Esophagus muscularis mucosa (tissue), 4 donors: ENCODE data around the gene SPRR5. TPM values are rescaled to one million over a fixed set of nuclear protein-coding genes. Genes with fewer than 3 reads are reported as not detected.
A peak's percentile ranks its signal among the peaks of the same experiment; 100 is the strongest.

ENCODE experiments used
- DNase-seq: peaks from one replicate; pipeline ENCODE4 v3.0.0-alpha.2; 2017; ENCODE audit errors: extremely low spot score
- H3K27ac ChIP-seq, 4 donors: fragments of 200-600 bp; sonication (generic); replicated peaks in 1 of 4; 1 replicate in 3 of 4; 2 replicates in 1 of 4; pipeline ENCODE4 v1.5.1; 2016 to 2019; ENCODE audit warnings: mild to moderate bottlenecking in 1 of 4
- H3K27me3 ChIP-seq, 4 donors: fragments of 200-600 bp; sonication (generic); one replicate each; pipeline versions ENCODE4 v1.5.1 to v1.6.0; 2016 to 2019
- H3K36me3 ChIP-seq, 4 donors: fragments of 200-600 bp; sonication (generic); one replicate each; pipeline ENCODE4 v1.5.1; 2016 to 2019
- H3K4me1 ChIP-seq, 4 donors: fragments of 200-600 bp; sonication (generic); one replicate each; pipeline ENCODE4 v1.5.1; 2016 to 2019
- H3K4me3 ChIP-seq, 4 donors: fragments of 200-600 bp; sonication (generic); 1 replicate in 2 of 4; 2 replicates in 2 of 4; pipeline ENCODE4 v1.5.1; 2016 to 2019; ENCODE audit warnings: mild to moderate bottlenecking in 4 of 4, moderate library complexity in 1 of 4
- H3K9me3 ChIP-seq, 4 donors: fragments of 200-600 bp; sonication (generic); 1 replicate in 3 of 4; 2 replicates in 1 of 4; pipeline ENCODE4 v1.5.1; 2016 to 2019
- EP300 ChIP-seq: sonication (generic); formaldehyde crosslinking; IDR thresholded peaks from one replicate; pipeline ENCODE4 v1.6.1; 2017; ENCODE audit warnings: antibody characterized with exemption
- POLR2A ChIP-seq: fragments of 450-650 bp; IDR thresholded peaks from one replicate; pipeline ENCODE4 v1.6.1; 2017; ENCODE audit warnings: antibody characterized with exemption, moderate library complexity, mild to moderate bottlenecking, low read depth
- POLR2AphosphoS5 ChIP-seq, 2 donors: sonication (generic); formaldehyde crosslinking; IDR thresholded peaks; one replicate each; pipeline ENCODE4 v1.6.1; 2017; ENCODE audit warnings: antibody characterized with exemption in 2 of 2
- WGBS: methylation state at CpG from one replicate; pipeline ENCODE4 v1.1.5; 2018; 5-methylcytosine and 5-hydroxymethylcytosine counted together
- intact Hi-C: fragments of 100-400 bp; cut with DNase I; formaldehyde crosslinking; loops from one replicate; pipeline ENCODE4 v1.15.1; 2023
- total RNA-seq, 4 donors: library from RNA; depleted of rRNA; stranded (reverse); fragments of >200 nt; gene quantifications; one replicate each; pipeline versions ENCODE4 v1.1.0 to v1.2.1, GENCODE V29; 2016
- TF ChIP-seq, protein P1 (sequence below), 3 experiments: fragments of 200-600 bp in 2 of 3; fragments of 450-650 bp in 1 of 3; sonication (generic) in 2 of 3; IDR thresholded peaks; one replicate each; pipeline ENCODE4 v1.5.1; 2017 to 2019; ENCODE audit warnings: antibody characterized with exemption in 3 of 3, mild to moderate bottlenecking in 2 of 3, moderate library complexity in 1 of 3

The SPRR5 gene
- total RNA-seq, 4 donors from 2014 or later: not detected

GRCh38 chr1:152912471-152912870, 34.5 kb upstream of the SPRR5 start:
- TF ChIP-seq, protein P1, sequence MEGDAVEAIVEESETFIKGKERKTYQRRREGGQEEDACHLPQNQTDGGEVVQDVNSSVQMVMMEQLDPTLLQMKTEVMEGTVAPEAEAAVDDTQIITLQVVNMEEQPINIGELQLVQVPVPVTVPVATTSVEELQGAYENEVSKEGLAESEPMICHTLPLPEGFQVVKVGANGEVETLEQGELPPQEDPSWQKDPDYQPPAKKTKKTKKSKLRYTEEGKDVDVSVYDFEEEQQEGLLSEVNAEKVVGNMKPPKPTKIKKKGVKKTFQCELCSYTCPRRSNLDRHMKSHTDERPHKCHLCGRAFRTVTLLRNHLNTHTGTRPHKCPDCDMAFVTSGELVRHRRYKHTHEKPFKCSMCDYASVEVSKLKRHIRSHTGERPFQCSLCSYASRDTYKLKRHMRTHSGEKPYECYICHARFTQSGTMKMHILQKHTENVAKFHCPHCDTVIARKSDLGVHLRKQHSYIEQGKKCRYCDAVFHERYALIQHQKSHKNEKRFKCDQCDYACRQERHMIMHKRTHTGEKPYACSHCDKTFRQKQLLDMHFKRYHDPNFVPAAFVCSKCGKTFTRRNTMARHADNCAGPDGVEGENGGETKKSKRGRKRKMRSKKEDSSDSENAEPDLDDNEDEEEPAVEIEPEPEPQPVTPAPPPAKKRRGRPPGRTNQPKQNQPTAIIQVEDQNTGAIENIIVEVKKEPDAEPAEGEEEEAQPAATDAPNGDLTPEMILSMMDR (IDR thresholded peaks at IDR 0.05): no peak
- no peak for TF ChIP-seq POLR2AphosphoS5 (IDR thresholded peaks at IDR 0.05)
- no peak for TF ChIP-seq POLR2A
- no peak for TF ChIP-seq EP300
- 68% methylated on average over 1 of the region's 1 CpG for WGBS
- Histone ChIP-seq H3K9me3 (peaks cover 0 to 6% (median 2%) of the 10 kb centered on the region in 4 donors), H3K27me3 (peaks cover 0 to 12% (median 0%) of the 10 kb centered on the region in 4 donors), H3K27ac (no peak overlapping the region), H3K4me1 (no peaks in the 10 kb centered on the region), H3K4me3 (no peak overlapping the region), H3K36me3 (no peaks in the 10 kb centered on the region)
- intact Hi-C loops: no loop called here
- peak; percentile 86 for DNase-seq

- H3K4me3 ChIP-seq: no peak overlapping the region
- H3K27me3 ChIP-seq: peaks cover 0 to 12% (median 0%) of the 10 kb centered on the region in 4 donors
- H3K4me1 ChIP-seq: no peaks in the 10 kb centered on the region
- no peak overlapping the region for H3K27ac ChIP-seq
- intact Hi-C loops: no loop called here
- H3K36me3 ChIP-seq: no peaks in the 10 kb centered on the region
- 64% methylated on average over 5 of the region's 5 CpGs for WGBS
- no peak for TF ChIP-seq POLR2A
- TF ChIP-seq, protein P1 (IDR thresholded peaks at IDR 0.05): no peak
- TF ChIP-seq POLR2AphosphoS5 (IDR thresholded peaks at IDR 0.05): no peak
- TF ChIP-seq EP300: no peak
- no peak for DNase-seq
- H3K9me3 ChIP-seq: peaks cover 0 to 6% (median 2%) of the 10 kb centered on the region in 4 donors
Measured at GRCh38 chr1:152912900-152913299, 34.1 kb upstream of the SPRR5 start.

DNA sequence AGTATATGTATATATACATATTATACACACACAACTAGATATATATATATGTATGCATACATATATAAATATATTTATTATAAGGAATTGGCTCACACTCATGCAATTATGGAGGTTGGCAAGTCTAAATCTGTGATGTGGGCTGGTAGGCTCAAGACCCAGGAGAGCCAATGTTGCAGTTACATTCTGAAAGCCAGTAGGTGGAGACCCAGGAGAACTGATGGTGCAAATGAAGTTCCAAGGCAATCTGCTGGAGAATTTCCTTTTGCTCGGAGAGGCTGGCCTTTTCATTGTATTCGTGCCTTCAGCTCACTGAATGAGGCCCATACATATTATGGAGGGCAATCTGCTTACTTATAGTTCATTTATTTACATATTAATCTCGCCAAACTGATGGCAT, 29.2 kb upstream of the SPRR5 start:
- Histone ChIP-seq H3K4me3 (no peak overlapping the region), H3K27ac (no peak overlapping the region), H3K27me3 (no peaks in the 10 kb centered on the region), H3K9me3 (peaks cover 0 to 6% (median 2%) of the 10 kb centered on the region in 4 donors), H3K36me3 (no peaks in the 10 kb centered on the region), H3K4me1 (no peaks in the 10 kb centered on the region)
- DNase-seq: no peak
- TF ChIP-seq POLR2AphosphoS5 (IDR thresholded peaks at IDR 0.05) (no peak), EP300 (no peak), POLR2A (no peak)
- TF ChIP-seq, protein P1 (IDR thresholded peaks at IDR 0.05): no peak
- 22% methylated on average over 3 of the region's 3 CpGs for WGBS
- intact Hi-C loops: no loop called here

DNA sequence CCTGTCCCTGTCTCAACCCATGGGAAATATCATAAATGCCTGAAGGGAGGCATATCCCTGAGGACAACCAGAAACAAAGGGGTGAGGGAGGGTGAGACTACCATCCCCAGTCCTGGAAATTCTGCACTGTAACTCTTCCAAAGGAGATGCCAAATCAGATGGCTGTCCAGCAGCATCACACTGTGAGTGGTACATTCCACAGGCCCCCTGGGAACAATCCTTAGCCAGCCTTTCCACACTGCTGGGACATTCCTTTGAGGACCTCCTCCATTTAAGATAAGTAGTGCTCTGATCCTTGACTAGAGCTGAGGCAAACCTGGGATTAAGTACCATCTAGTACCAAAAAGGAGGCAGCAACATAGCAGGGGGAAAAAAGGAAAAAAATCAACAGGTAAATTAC, 27.9 kb upstream of the SPRR5 start:
- no peak for DNase-seq
- Histone ChIP-seq H3K27me3 (no peaks in the 10 kb centered on the region), H3K27ac (no peak overlapping the region), H3K36me3 (no peaks in the 10 kb centered on the region), H3K4me3 (no peak overlapping the region), H3K9me3 (peaks cover 0 to 6% (median 2%) of the 10 kb centered on the region in 4 donors), H3K4me1 (no peaks in the 10 kb centered on the region)
- TF ChIP-seq POLR2AphosphoS5 (IDR thresholded peaks at IDR 0.05) (no peak), EP300 (no peak), POLR2A (no peak)
- TF ChIP-seq, protein P1 (IDR thresholded peaks at IDR 0.05): no peak
- intact Hi-C loops: no loop called here

GRCh38 chr1:152924191-152924590, 22.8 kb upstream of the SPRR5 start:
- H3K36me3 ChIP-seq: no peaks in the 10 kb centered on the region
- 48% methylated on average over 2 of the region's 2 CpGs for WGBS
- DNase-seq: no peak
- H3K9me3 ChIP-seq: no peaks in the 10 kb centered on the region
- H3K27me3 ChIP-seq: no peaks in the 10 kb centered on the region
- no peak overlapping the region for H3K27ac ChIP-seq
- H3K4me1 ChIP-seq: no peaks in the 10 kb centered on the region
- intact Hi-C loops: no loop called here
- TF ChIP-seq POLR2A (no peak), POLR2AphosphoS5 (IDR thresholded peaks at IDR 0.05) (no peak)
- TF ChIP-seq, protein P1 (IDR thresholded peaks at IDR 0.05): no peak
- no peak overlapping the region for H3K4me3 ChIP-seq
